GM12878 (cell line): Measurements from ENCODE around the gene LRRC61. TPM values are rescaled to one million over a fixed set of nuclear protein-coding genes. Genes with fewer than 3 reads are reported as not detected.

Experiments
- CBFB ChIP-seq: IDR thresholded peaks from 2 replicates; pipeline ENCODE4 v1.6.1; 2016; ENCODE audit warnings: antibody characterized with exemption, low read depth
- CBX3 ChIP-seq: fragments of 200-600 bp; sonication (generic); IDR thresholded peaks from 2 replicates; pipeline ENCODE4 v1.6.1; 2016; ENCODE audit warnings: low read depth, borderline replicate concordance
- EED ChIP-seq: sonication (generic); IDR thresholded peaks from 2 replicates; pipeline ENCODE4 v1.6.1; 2016; ENCODE audit warnings: antibody characterized with exemption, low read depth
- FOXK2 ChIP-seq: fragments of 450-650 bp; IDR thresholded peaks from 2 replicates; pipeline ENCODE4 v1.6.1; 2017; ENCODE audit warnings: mild to moderate bottlenecking, moderate library complexity
- IRF4 ChIP-seq: IDR thresholded peaks from 2 replicates; pipeline ENCODE4 v1.6.1; 2011; ENCODE audit warnings: low read depth, low read length
- MTA3 ChIP-seq: IDR thresholded peaks from 2 replicates; pipeline ENCODE4 v1.6.1; 2012; ENCODE audit warnings: low read length, inconsistent platforms, borderline replicate concordance
- NBN ChIP-seq: fragments of 450-650 bp; IDR thresholded peaks from 2 replicates; pipeline ENCODE4 v1.6.1; 2016
- RAD51 ChIP-seq: fragments of 450-650 bp; IDR thresholded peaks from 2 replicates; pipeline ENCODE4 v1.6.1; 2016; ENCODE audit warnings: moderate library complexity, mild to moderate bottlenecking, inconsistent platforms
- RELB ChIP-seq: fragments of 450-650 bp; IDR thresholded peaks from 2 replicates; pipeline ENCODE4 v1.6.1; 2017; ENCODE audit warnings: low read depth, mild to moderate bottlenecking, moderate library complexity
- RFX5 ChIP-seq: IDR thresholded peaks from 2 replicates; pipeline ENCODE4 v1.6.1; 2011; ENCODE audit warnings: low read depth, low read length, improper control_type of control experiment
- SRF ChIP-seq, 2 experiments: IDR thresholded peaks; 2 replicates each; pipeline ENCODE4 v1.6.1; 2011; ENCODE audit warnings: low read depth in 2 of 2, low read length in 2 of 2, mild to moderate bottlenecking in 1 of 2, moderate library complexity in 1 of 2
- SUZ12 ChIP-seq: fragments of 200-600 bp; sonication (generic); IDR thresholded peaks from one replicate; pipeline ENCODE4 v1.6.1; 2018; ENCODE audit warnings: antibody characterized with exemption, mild to moderate bottlenecking; ENCODE audit not compliant: unreplicated experiment
- TBL1XR1 ChIP-seq: IDR thresholded peaks from 2 replicates; pipeline ENCODE4 v1.6.1; 2012; ENCODE audit warnings: low read depth, low read length, improper control_type of control experiment
- USF1 ChIP-seq: IDR thresholded peaks from 2 replicates; pipeline ENCODE4 v1.6.1; 2011; ENCODE audit warnings: borderline replicate concordance, low read depth, mild to moderate bottlenecking, moderate library complexity, mixed read lengths, low read length; ENCODE audit not compliant: insufficient read depth; ENCODE audit errors: extremely low read length
- USF2 ChIP-seq: IDR thresholded peaks from 2 replicates; pipeline ENCODE4 v1.6.1; 2011; ENCODE audit warnings: low read depth, low read length, improper control_type of control experiment, borderline replicate concordance
- YBX1 ChIP-seq: fragments of 450-650 bp; IDR thresholded peaks from 2 replicates; pipeline ENCODE4 v1.6.1; 2016; ENCODE audit warnings: antibody characterized with exemption
- polyA plus RNA-seq, 11 experiments: library from polyadenylated mRNA; depleted of rRNA in 4 of 11; unstranded in 6 of 11; stranded (reverse) in 5 of 11; fragments of >200 nt; fragmentation: Nextera tagmentation in 4 of 11; fragmentation: Illumina TruSeq in 1 of 11; extraction: Ambion mirVana in 4 of 11; extraction: Trizol in 1 of 11; gene quantifications; 1 replicate in 1 of 11; 2 replicates in 10 of 11; pipeline versions ENCODE4 v1.2.1 to v1.2.3, GENCODE V29; 2011 to 2016; ENCODE audit warnings: inconsistent platforms in 2 of 11, missing spikeins in 2 of 11, low read depth in 1 of 11
- total RNA-seq, 4 experiments: library from RNA; depleted of rRNA in 3 of 4; stranded (reverse); fragments of >200 nt in 3 of 4; fragmentation: Illumina TruSeq in 1 of 4; extraction: Trizol in 1 of 4; gene quantifications; 2 replicates each; pipeline versions ENCODE4 v1.2.1 to v1.2.3, GENCODE V29; 2013 to 2021
- TF ChIP-seq, protein P1 (sequence below): IDR thresholded peaks from 2 replicates; pipeline ENCODE4 v1.6.1; 2012; ENCODE audit warnings: low read depth, low read length, improper control_type of control experiment
- TF ChIP-seq, protein P2 (sequence below): fragments of 450-650 bp; IDR thresholded peaks from 2 replicates; pipeline ENCODE4 v1.6.1; 2014; ENCODE audit warnings: mild to moderate bottlenecking

Gene LRRC61
- total and polyA plus RNA-seq, 10 of the 15 experiments (the other 5 are each of a cell fraction or from before 2014, with no cell fraction given) = 1.4 to 54.2 (median 21.8) TPM

DNA sequence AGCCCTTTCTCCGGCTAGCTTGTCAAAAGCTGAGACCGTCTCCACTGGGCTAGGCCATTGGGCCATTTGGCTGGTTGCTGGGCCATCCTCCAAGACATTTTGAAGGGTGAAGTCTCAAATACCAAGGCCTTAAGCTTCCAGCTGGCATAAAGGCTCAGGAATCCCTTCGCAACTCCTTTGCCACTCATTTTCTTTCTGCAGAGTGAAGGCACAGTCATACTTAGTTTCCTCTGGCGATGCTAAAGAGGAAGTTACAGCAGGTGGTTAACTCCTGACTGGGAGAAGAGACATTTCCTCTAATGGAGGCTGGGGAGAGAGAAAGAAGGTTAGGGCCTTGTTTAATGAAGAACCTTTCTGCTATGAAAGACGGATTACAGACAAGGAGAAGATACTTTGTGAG is 40.7 kb downstream of the LRRC61 start (continued):
- TF ChIP-seq SUZ12 (no peak), RELB (peak; percentile 44; the same call in 1 of the 2 replicates), USF1 (no peak), FOXK2 (no peak), NBN (0 out of 2 replicates have a peak, but pooled peaks have one; percentile 35), TBL1XR1 (no peak), EED (peak; percentile 84), CBX3 (no peak), MTA3 (no peak; the same call in 1 of the 2 replicates), IRF4 (no peak), SRF (IDR thresholded peaks at IDR 0.05; ENCODE audit: low read depth in 2 of 2, low read length in 2 of 2) (no peak), YBX1 (no peak), CBFB (no peak), RAD51 (no peak), RFX5 (no peak), USF2 (no peak)
- TF ChIP-seq, protein P1, sequence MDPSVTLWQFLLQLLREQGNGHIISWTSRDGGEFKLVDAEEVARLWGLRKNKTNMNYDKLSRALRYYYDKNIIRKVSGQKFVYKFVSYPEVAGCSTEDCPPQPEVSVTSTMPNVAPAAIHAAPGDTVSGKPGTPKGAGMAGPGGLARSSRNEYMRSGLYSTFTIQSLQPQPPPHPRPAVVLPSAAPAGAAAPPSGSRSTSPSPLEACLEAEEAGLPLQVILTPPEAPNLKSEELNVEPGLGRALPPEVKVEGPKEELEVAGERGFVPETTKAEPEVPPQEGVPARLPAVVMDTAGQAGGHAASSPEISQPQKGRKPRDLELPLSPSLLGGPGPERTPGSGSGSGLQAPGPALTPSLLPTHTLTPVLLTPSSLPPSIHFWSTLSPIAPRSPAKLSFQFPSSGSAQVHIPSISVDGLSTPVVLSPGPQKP = no peak
- TF ChIP-seq, protein P2, sequence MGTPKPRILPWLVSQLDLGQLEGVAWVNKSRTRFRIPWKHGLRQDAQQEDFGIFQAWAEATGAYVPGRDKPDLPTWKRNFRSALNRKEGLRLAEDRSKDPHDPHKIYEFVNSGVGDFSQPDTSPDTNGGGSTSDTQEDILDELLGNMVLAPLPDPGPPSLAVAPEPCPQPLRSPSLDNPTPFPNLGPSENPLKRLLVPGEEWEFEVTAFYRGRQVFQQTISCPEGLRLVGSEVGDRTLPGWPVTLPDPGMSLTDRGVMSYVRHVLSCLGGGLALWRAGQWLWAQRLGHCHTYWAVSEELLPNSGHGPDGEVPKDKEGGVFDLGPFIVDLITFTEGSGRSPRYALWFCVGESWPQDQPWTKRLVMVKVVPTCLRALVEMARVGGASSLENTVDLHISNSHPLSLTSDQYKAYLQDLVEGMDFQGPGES = no peak
